Naive thymus-derived CD4-positive, alpha-beta T cell (primary cell): Measurements from ENCODE around the gene NFATC3. TPM values are rescaled to one million over a fixed set of nuclear protein-coding genes. Genes with fewer than 3 reads are reported as not detected.

ENCODE experiments used
- ATAC-seq: fragments of 150-1000 bp; cut with Tn5 transposase; 2 replicates; pipeline ENCODE4 v1.10.0; 2021; ENCODE audit warnings: mild to moderate bottlenecking, moderate library complexity
- CTCF ChIA-PET: fragments of 350-600 bp; sonication (Branson Sonifier 250); formaldehyde crosslinking; loops from one replicate; lab custom pipeline; 2021; ENCODE audit warnings: antibody characterized with exemption; lab: Charles Lee
- POLR2A ChIA-PET: fragments of 350-600 bp; sonication (Branson Sonifier 250); formaldehyde crosslinking; loops from one replicate; lab custom pipeline; 2021; ENCODE audit warnings: antibody characterized with exemption, inconsistent platforms; lab: Charles Lee
- DNase-seq, 9 donors: peaks; one replicate each; pipeline versions ENCODE4 v3.0.0 to v3.0.0-alpha.2; 2020 to 2022; ENCODE audit warnings: mixed read lengths in 1 of 9
- H3K27ac ChIP-seq: one replicate; pipeline ENCODE4 v1.7.0; 2013; ENCODE audit warnings: mild to moderate bottlenecking, low read depth, low read length, moderate library complexity
- H3K27me3 ChIP-seq, 2 donors: one replicate each; pipeline ENCODE4 v1.7.0; 2013; ENCODE audit warnings: low read length in 2 of 2, mild to moderate bottlenecking in 2 of 2, moderate library complexity in 2 of 2; ENCODE audit not compliant: control insufficient read depth in 2 of 2, insufficient read depth in 2 of 2
- H3K36me3 ChIP-seq, 3 experiments: 1 replicate in 2 of 3; 2 replicates in 1 of 3; pipeline ENCODE4 v1.7.0; 2013; ENCODE audit warnings: low read length in 3 of 3, mild to moderate bottlenecking in 3 of 3, moderate library complexity in 1 of 3; ENCODE audit not compliant: insufficient read depth in 3 of 3, control insufficient read depth in 2 of 3
- H3K4me1 ChIP-seq, 2 donors: one replicate each; pipeline ENCODE4 v1.7.0; 2013; ENCODE audit warnings: low read length in 2 of 2, mild to moderate bottlenecking in 2 of 2, moderate library complexity in 1 of 2; ENCODE audit not compliant: control insufficient read depth in 2 of 2, insufficient read depth in 2 of 2
- H3K4me3 ChIP-seq: 2 replicates; pipeline ENCODE4 v1.7.0; 2013; ENCODE audit warnings: mild to moderate bottlenecking, low read length
- H3K9me3 ChIP-seq, 3 experiments: 1 replicate in 2 of 3; 2 replicates in 1 of 3; pipeline ENCODE4 v1.7.0; 2013; ENCODE audit warnings: low read length in 3 of 3; ENCODE audit not compliant: control insufficient read depth in 2 of 3
- H3K27ac Mint-ChIP-seq, 9 donors: one replicate each; pipeline ENCODE4 v1.8.0; 2020 to 2022; ENCODE audit warnings: mixed read lengths in 9 of 9, mild to moderate bottlenecking in 8 of 9, moderate library complexity in 5 of 9, inconsistent platforms in 2 of 9
- H3K27me3 Mint-ChIP-seq, 5 donors: one replicate each; pipeline ENCODE4 v1.8.0; 2021 to 2022; ENCODE audit warnings: mixed read lengths in 5 of 5, mild to moderate bottlenecking in 1 of 5
- H3K36me3 Mint-ChIP-seq, 5 donors: one replicate each; pipeline ENCODE4 v1.8.0; 2020 to 2022; ENCODE audit warnings: mixed read lengths in 5 of 5, mild to moderate bottlenecking in 3 of 5, inconsistent platforms in 1 of 5
- H3K4me1 Mint-ChIP-seq, 7 donors: one replicate each; pipeline ENCODE4 v1.8.0; 2020 to 2022; ENCODE audit warnings: mixed read lengths in 7 of 7, mild to moderate bottlenecking in 3 of 7, inconsistent platforms in 1 of 7
- H3K4me3 Mint-ChIP-seq, 10 donors: one replicate each; pipeline ENCODE4 v1.8.0; 2020 to 2022; ENCODE audit warnings: mild to moderate bottlenecking in 10 of 10, mixed read lengths in 10 of 10, moderate library complexity in 6 of 10, inconsistent platforms in 2 of 10
- H3K9me3 Mint-ChIP-seq, 11 donors: one replicate each; pipeline ENCODE4 v1.8.0; 2020 to 2022; ENCODE audit warnings: mixed read lengths in 11 of 11, mild to moderate bottlenecking in 4 of 11, inconsistent platforms in 1 of 11, moderate library complexity in 1 of 11
- intact Hi-C, 2 donors: fragments of 100-400 bp; cut with micrococcal nuclease; formaldehyde crosslinking; loops; one replicate each; pipeline ENCODE4 v1.15.1; 2023
- polyA plus RNA-seq, 2 donors: library from polyadenylated mRNA; unstranded; fragments of 300-500 nt; fragmentation: Illumina TruSeq; gene quantifications; one replicate each; pipeline ENCODE4 v1.2.3, GENCODE V29; 2021
- total RNA-seq, 6 experiments: library from RNA in 5 of 6; stranded (reverse) in 5 of 6; gene quantifications; 1 replicate in 5 of 6; 2 replicates in 1 of 6; pipeline ENCODE4 v1.2.3 and lab custom pipeline; 2021 to 2026

Gene NFATC3
- total and polyA plus RNA-seq, 7 experiments from 2014 or later: 75.8 to 151 (median 121) TPM

GRCh38 chr16:68206245-68206644 lies 121.1 kb downstream of the NFATC3 start:
- Histone ChIP-seq H3K27me3 (no peaks in the 10 kb centered on the region), H3K4me3 (no peak overlapping the region), H3K27ac (no peak overlapping the region), H3K36me3 (peaks cover 0 to 8% (median 0%) of the 10 kb centered on the region in 3 experiments), H3K4me1 (peaks cover 0 to 20% of the 10 kb centered on the region in 2 donors), H3K9me3 (no peaks in the 10 kb centered on the region)
- Mint-ChIP-seq H3K4me3 (no peak overlapping the region), H3K27me3 (no peaks in the 10 kb centered on the region), H3K4me1 (peaks cover 23 to 64% (median 46%) of the 10 kb centered on the region in 7 donors), H3K9me3 (no peaks in the 10 kb centered on the region), H3K27ac (peak overlapping the region in 5 of 9 donors; percentile 7 to 84 (median 48)), H3K36me3 (peaks cover 0 to 20% (median 4%) of the 10 kb centered on the region in 5 donors)
- POLR2A ChIA-PET: interaction anchor here (0.7 kb wide), 1 partner anchor 38 kb away, joined by 3 read pairs; no protein-coding TSS in a partner anchor
- CTCF ChIA-PET: no interaction called here
- intact Hi-C loops: no loop called here
- DNase-seq (no peak), ATAC-seq (no peak)

- Mint-ChIP-seq H3K36me3 (peaks cover 4 to 18% (median 10%) of the 10 kb centered on the region in 5 donors), H3K27me3 (no peaks in the 10 kb centered on the region), H3K4me3 (no peak overlapping the region), H3K4me1 (peaks cover 31 to 66% (median 53%) of the 10 kb centered on the region in 7 donors), H3K9me3 (no peaks in the 10 kb centered on the region), H3K27ac (peak overlapping the region; percentile 56 to 97 (median 79))
- ChIA-PET POLR2A (interaction anchor here (1.3 kb wide), 1 partner anchor 13 kb away, joined by 4 read pairs; no protein-coding TSS in a partner anchor), CTCF (interaction anchor here (0.7 kb wide), 1 partner anchor 1411 kb away, joined by 3 read pairs; no protein-coding TSS in a partner anchor)
- DNase-seq: no peak
- H3K4me3 ChIP-seq: no peak overlapping the region
- H3K27me3 ChIP-seq: no peaks in the 10 kb centered on the region
- H3K9me3 ChIP-seq: no peaks in the 10 kb centered on the region
- no peak for ATAC-seq
- intact Hi-C loops: loop anchor here in 1 of 2 donors (5.0 kb wide), 1 partner anchor 122 kb away; no protein-coding TSS in a partner anchor
- peaks cover 0 to 12% (median 0%) of the 10 kb centered on the region in 3 experiments for H3K36me3 ChIP-seq
- H3K4me1 ChIP-seq: peaks cover 0 to 22% of the 10 kb centered on the region in 2 donors
- peak overlapping the region; percentile 17 for H3K27ac ChIP-seq
Observed at GRCh38 chr16:68214726-68215125, 129.6 kb downstream of the NFATC3 start.

GRCh38 chr16:68215302-68215701 lies 130.1 kb downstream of the NFATC3 start:
- peaks cover 3 to 19% of the 10 kb centered on the region in 2 donors for H3K4me1 ChIP-seq
- H3K4me1 Mint-ChIP-seq: peaks cover 27 to 67% (median 57%) of the 10 kb centered on the region in 7 donors
- ChIA-PET CTCF (interaction anchor here (0.7 kb wide), 1 partner anchor 1411 kb away, joined by 3 read pairs; no protein-coding TSS in a partner anchor), POLR2A (interaction anchor here (1.3 to 1.4 kb wide), 2 partner anchors 13 to 19 kb away, joined by 4 read pairs; no protein-coding TSS in a partner anchor)
- H3K9me3 ChIP-seq: no peaks in the 10 kb centered on the region
- H3K27ac Mint-ChIP-seq: peak overlapping the region in 8 of 9 donors; percentile 2 to 97 (median 77)
- peak overlapping the region; percentile 17 for H3K27ac ChIP-seq
- H3K4me3 ChIP-seq: no peak overlapping the region
- DNase-seq (no peak), ATAC-seq (no peak)
- H3K27me3 Mint-ChIP-seq: no peaks in the 10 kb centered on the region
- H3K4me3 Mint-ChIP-seq: no peak overlapping the region
- peaks cover 0 to 12% (median 0%) of the 10 kb centered on the region in 3 experiments for H3K36me3 ChIP-seq
- intact Hi-C loops: no loop called here
- H3K36me3 Mint-ChIP-seq: peaks cover 4 to 23% (median 12%) of the 10 kb centered on the region in 5 donors
- H3K27me3 ChIP-seq: no peaks in the 10 kb centered on the region
- H3K9me3 Mint-ChIP-seq: no peaks in the 10 kb centered on the region

- H3K9me3 ChIP-seq: no peaks in the 10 kb centered on the region
- peaks cover 3 to 12% of the 10 kb centered on the region in 2 donors for H3K4me1 ChIP-seq
- no peak overlapping the region for H3K4me3 ChIP-seq
- Mint-ChIP-seq H3K36me3 (peaks cover 4 to 23% (median 13%) of the 10 kb centered on the region in 5 donors), H3K27me3 (no peaks in the 10 kb centered on the region), H3K9me3 (no peaks in the 10 kb centered on the region), H3K4me3 (no peak overlapping the region), H3K4me1 (peaks cover 18 to 59% (median 52%) of the 10 kb centered on the region in 7 donors), H3K27ac (peak overlapping the region; percentile 24 to 97 (median 79))
- intact Hi-C loops: no loop called here
- DNase-seq: no peak
- ATAC-seq: no peak
- ChIA-PET CTCF (interaction anchor here (0.6 to 1.6 kb wide), 5 partner anchors 10 to 910 kb away, joined by 3 to 7 read pairs (median 5); no protein-coding TSS in a partner anchor), POLR2A (interaction anchor here (0.6 to 1.4 kb wide), 6 partner anchors 12 to 256 kb away, joined by 3 to 5 read pairs (median 4); no protein-coding TSS in a partner anchor)
- H3K36me3 ChIP-seq: peaks cover 0 to 19% (median 2%) of the 10 kb centered on the region in 3 experiments
- no peak overlapping the region for H3K27ac ChIP-seq
- H3K27me3 ChIP-seq: no peaks in the 10 kb centered on the region
Observed at GRCh38 chr16:68216240-68216639, 131.1 kb downstream of the NFATC3 start.

GRCh38 chr16:68217506-68217905 lies 132.3 kb downstream of the NFATC3 start:
- POLR2A ChIA-PET: interaction anchor here (0.6 to 1.5 kb wide), 4 partner anchors 11 to 416 kb away, joined by 3 to 5 read pairs (median 4); no protein-coding TSS in a partner anchor
- peak overlapping the region; percentile 46 to 97 (median 82) for H3K27ac Mint-ChIP-seq
- peaks cover 4 to 28% (median 18%) of the 10 kb centered on the region in 5 donors for H3K36me3 Mint-ChIP-seq
- Histone ChIP-seq H3K4me3 (no peak overlapping the region), H3K36me3 (peaks cover 0 to 28% (median 8%) of the 10 kb centered on the region in 3 experiments), H3K27me3 (no peaks in the 10 kb centered on the region), H3K9me3 (no peaks in the 10 kb centered on the region), H3K27ac (peak overlapping the region; percentile 41), H3K4me1 (peaks cover 0 to 3% of the 10 kb centered on the region in 2 donors)
- ATAC-seq (no peak), DNase-seq (no peak)
- CTCF ChIA-PET: interaction anchor here (0.6 to 1.6 kb wide), 7 partner anchors 9 to 103 kb away, joined by 3 to 7 read pairs (median 4); no protein-coding TSS in a partner anchor
- H3K27me3 Mint-ChIP-seq: no peaks in the 10 kb centered on the region
- intact Hi-C loops: no loop called here
- peaks cover 10 to 55% (median 46%) of the 10 kb centered on the region in 7 donors for H3K4me1 Mint-ChIP-seq
- H3K9me3 Mint-ChIP-seq: no peaks in the 10 kb centered on the region
- H3K4me3 Mint-ChIP-seq: no peak overlapping the region

GRCh38 chr16:68219725-68220351 lies 134.7 kb downstream of the NFATC3 start:
- CTCF ChIA-PET: interaction anchor here (0.6 to 1.4 kb wide), 2 partner anchors 59 to 127 kb away, joined by 4 read pairs; no protein-coding TSS in a partner anchor
- intact Hi-C loops: no loop called here

More at GRCh38 chr16:68219725-68220351, 134.7 kb downstream of the NFATC3 start:
- H3K4me1 ChIP-seq: peaks cover 0 to 3% of the 10 kb centered on the region in 2 donors
- Mint-ChIP-seq H3K27me3 (no peaks in the 10 kb centered on the region), H3K4me3 (peak overlapping the region in 1 of 10 donors; percentile 17), H3K36me3 (peaks cover 4 to 24% (median 20%) of the 10 kb centered on the region in 5 donors), H3K27ac (peak overlapping the region; percentile 53 to 83 (median 74)), H3K9me3 (no peaks in the 10 kb centered on the region), H3K4me1 (peaks cover 8 to 45% (median 31%) of the 10 kb centered on the region in 7 donors)
- no peak for ATAC-seq
- POLR2A ChIA-PET: interaction anchor here (0.6 to 1.0 kb wide), 3 partner anchors 8 to 969 kb away, joined by 3 read pairs; partner anchors contain the start of gene NFATC3
- H3K4me3 ChIP-seq: no peak overlapping the region
- peaks cover 0 to 35% (median 8%) of the 10 kb centered on the region in 3 experiments for H3K36me3 ChIP-seq
- H3K9me3 ChIP-seq: no peaks in the 10 kb centered on the region
- no peak for DNase-seq
- no peak overlapping the region for H3K27ac ChIP-seq
- no peaks in the 10 kb centered on the region for H3K27me3 ChIP-seq
